Natural killer cell (primary cell): Measurements from ENCODE around the gene GMPPA. TPM values are rescaled to one million over a fixed set of nuclear protein-coding genes. Genes with fewer than 3 reads are reported as not detected.
A peak's percentile ranks its signal among the peaks of the same experiment; 100 is the strongest.

ENCODE experiments used
- ATAC-seq, 3 donors: fragments of 150-1000 bp in 2 of 3; fragments of 200-7000 bp in 1 of 3; cut with Tn5 transposase; 1 replicate in 1 of 3; 2 replicates in 2 of 3; pipeline ENCODE4 v1.10.0; 2021; ENCODE audit warnings: mild to moderate bottlenecking in 2 of 3, moderate library complexity in 2 of 3
- DNase-seq, 2 donors: peaks; one replicate each; pipeline versions ENCODE4 v3.0.0 to v3.0.0-alpha.2; 2013 to 2021; ENCODE audit warnings: mixed read lengths in 1 of 2
- H3K27ac ChIP-seq: one replicate; pipeline ENCODE4 v1.5.1; 2013; ENCODE audit warnings: mild to moderate bottlenecking, low read length
- H3K27me3 ChIP-seq: one replicate; pipeline ENCODE4 v1.6.1; 2013; ENCODE audit warnings: low read length; ENCODE audit not compliant: control insufficient read depth, insufficient read depth
- H3K36me3 ChIP-seq: one replicate; pipeline ENCODE4 v1.6.1; 2013; ENCODE audit warnings: low read length; ENCODE audit not compliant: control insufficient read depth, insufficient read depth
- H3K4me1 ChIP-seq: one replicate; pipeline ENCODE4 v1.6.1; 2013; ENCODE audit warnings: low read length; ENCODE audit not compliant: control insufficient read depth, insufficient read depth
- H3K4me3 ChIP-seq: one replicate; pipeline ENCODE4 v1.5.1; 2013; ENCODE audit warnings: low read length
- H3K9me3 ChIP-seq: one replicate; pipeline ENCODE4 v1.6.1; 2013; ENCODE audit warnings: low read length; ENCODE audit not compliant: control insufficient read depth, insufficient read depth
- H3K27ac Mint-ChIP-seq, 2 donors: one replicate each; pipeline ENCODE4 v1.8.0; 2022; ENCODE audit warnings: mild to moderate bottlenecking in 2 of 2, mixed read lengths in 2 of 2, moderate library complexity in 1 of 2
- H3K27me3 Mint-ChIP-seq, 2 donors: one replicate each; pipeline ENCODE4 v1.8.0; 2022; ENCODE audit warnings: low read depth in 2 of 2, mixed read lengths in 2 of 2
- H3K36me3 Mint-ChIP-seq: one replicate; pipeline ENCODE4 v1.8.0; 2022; ENCODE audit warnings: mixed read lengths
- H3K4me1 Mint-ChIP-seq, 2 donors: one replicate each; pipeline ENCODE4 v1.8.0; 2022; ENCODE audit warnings: mixed read lengths in 2 of 2
- H3K4me3 Mint-ChIP-seq: one replicate; pipeline ENCODE4 v1.8.0; 2022; ENCODE audit warnings: mild to moderate bottlenecking, moderate library complexity, mixed read lengths
- H3K9me3 Mint-ChIP-seq, 2 donors: one replicate each; pipeline ENCODE4 v1.8.0; 2022; ENCODE audit warnings: mixed read lengths in 2 of 2
- CTCF ChIP-seq: fragments of 200-600 bp; IDR thresholded peaks from one replicate; pipeline ENCODE4 v1.8.0; 2022; ENCODE audit warnings: antibody characterized with exemption
- WGBS: methylation state at CpG from one replicate; pipeline ENCODE4 v1.1.7; 2013; ENCODE audit warnings: missing lambda C conversion rate; ENCODE audit not compliant: insufficient coverage; 5-methylcytosine and 5-hydroxymethylcytosine counted together
- intact Hi-C: fragments of 100-400 bp; cut with micrococcal nuclease; formaldehyde crosslinking; loops from one replicate; pipeline ENCODE4 v1.14.2; 2022
- total RNA-seq, 4 donors: library from RNA; stranded (reverse); fragments of 120-200 nt in 1 of 4; gene quantifications; one replicate each; pipeline versions ENCODE4 v1.2.3 to v1.2.4, GENCODE V29; 2013 to 2022

Gene GMPPA
- total RNA-seq, 3 donors from 2014 or later (not counting 1 experiment from before 2014, with no cell fraction given), result 27.6 to 36.3 (median 33.8) TPM

GRCh38 chr2:219508971-219509779 is 10.5 kb downstream of the GMPPA start:
- peaks cover 21 to 42% of the 10 kb centered on the region in 2 donors for H3K27me3 Mint-ChIP-seq
- ATAC-seq (peak; percentile 24 to 32 (median 25)), DNase-seq (no peak)
- no peak overlapping the region for H3K4me3 ChIP-seq
- H3K27ac Mint-ChIP-seq, result peak overlapping the region in 1 of 2 donors; percentile 35
- intact Hi-C loops, result no loop called here
- no peaks in the 10 kb centered on the region for H3K9me3 ChIP-seq
- peaks cover 7% of the 10 kb centered on the region for H3K36me3 Mint-ChIP-seq
- H3K27me3 ChIP-seq, result peaks cover 36% of the 10 kb centered on the region
- H3K36me3 ChIP-seq, result peaks cover 28% of the 10 kb centered on the region
- H3K4me1 ChIP-seq, result peaks cover 12% of the 10 kb centered on the region
- H3K27ac ChIP-seq, result no peak overlapping the region
- 15% methylated on average over 13 of the region's 14 CpGs for WGBS
- H3K9me3 Mint-ChIP-seq, result no peaks in the 10 kb centered on the region
- H3K4me3 Mint-ChIP-seq, result no peak overlapping the region
- no peak for TF ChIP-seq CTCF
- peaks cover 7 to 27% of the 10 kb centered on the region in 2 donors for H3K4me1 Mint-ChIP-seq

GRCh38 chr2:219509780-219510511 is 11.3 kb downstream of the GMPPA start:
- no peaks in the 10 kb centered on the region for H3K9me3 Mint-ChIP-seq
- DNase-seq, result peak; percentile 30 to 73
- TF ChIP-seq CTCF, result peak; percentile 50
- H3K4me1 Mint-ChIP-seq, result peaks cover 8 to 28% of the 10 kb centered on the region in 2 donors
- peaks cover under 1% of the 10 kb centered on the region for H3K36me3 Mint-ChIP-seq
- peaks cover 25 to 46% of the 10 kb centered on the region in 2 donors for H3K27me3 Mint-ChIP-seq
- ATAC-seq, result peak; percentile 78 to 90 (median 90)
- Histone ChIP-seq H3K4me3 (no peak overlapping the region), H3K4me1 (peaks cover 12% of the 10 kb centered on the region), H3K9me3 (no peaks in the 10 kb centered on the region), H3K27me3 (peaks cover 41% of the 10 kb centered on the region), H3K36me3 (peaks cover 21% of the 10 kb centered on the region), H3K27ac (no peak overlapping the region)
- H3K27ac Mint-ChIP-seq, result peak overlapping the region in 1 of 2 donors; percentile 35
- no peak overlapping the region for H3K4me3 Mint-ChIP-seq
- intact Hi-C loops, result no loop called here
- WGBS, result 3% methylated on average over 21 of the region's 26 CpGs

GRCh38 chr2:219510512-219511135 is 11.9 kb downstream of the GMPPA start:
- H3K27me3 ChIP-seq, result peaks cover 41% of the 10 kb centered on the region
- no peak for TF ChIP-seq CTCF
- Mint-ChIP-seq H3K4me3 (no peak overlapping the region), H3K4me1 (peaks cover 8 to 28% of the 10 kb centered on the region in 2 donors), H3K27ac (peak overlapping the region in 1 of 2 donors; percentile 35), H3K27me3 (peaks cover 28 to 48% of the 10 kb centered on the region in 2 donors), H3K36me3 (no peaks in the 10 kb centered on the region), H3K9me3 (no peaks in the 10 kb centered on the region)
- no peak overlapping the region for H3K27ac ChIP-seq
- intact Hi-C loops, result no loop called here
- no peak overlapping the region for H3K4me3 ChIP-seq
- peaks cover 16% of the 10 kb centered on the region for H3K36me3 ChIP-seq
- peaks cover 12% of the 10 kb centered on the region for H3K4me1 ChIP-seq
- no peaks in the 10 kb centered on the region for H3K9me3 ChIP-seq
- no peak for DNase-seq
- no peak for ATAC-seq
- 29% methylated on average over 22 of the region's 22 CpGs for WGBS
